Neural progenitor cell (in vitro differentiated cells): ENCODE results near the gene LARGE2. TPM values are rescaled to one million over a fixed set of nuclear protein-coding genes. Genes with fewer than 3 reads are reported as not detected.

ENCODE experiments used
- DNase-seq: peaks from one replicate; pipeline ENCODE4 v3.0.0-alpha.2; 2016; ENCODE audit warnings: low spot score
- H2AFZ ChIP-seq: fragments of 200-600 bp; sonication (generic); replicated peaks from 2 replicates; pipeline ENCODE4 v1.6.1; 2016; ENCODE audit warnings: antibody characterized with exemption
- H3F3A ChIP-seq: fragments of 200-600 bp; sonication (generic); 2 replicates; pipeline ENCODE4 v1.6.1; 2016; ENCODE audit warnings: antibody characterized with exemption, low read depth
- H3K27ac ChIP-seq: fragments of 200-600 bp; sonication (generic); 2 replicates; pipeline ENCODE4 v1.5.1; 2016; ENCODE audit warnings: mild to moderate bottlenecking
- H3K27me3 ChIP-seq: fragments of 200-600 bp; sonication (generic); 2 replicates; pipeline ENCODE4 v1.6.1; 2016; ENCODE audit warnings: mild to moderate bottlenecking, moderate library complexity
- H3K36me3 ChIP-seq: fragments of 200-600 bp; sonication (generic); 2 replicates; pipeline ENCODE4 v1.5.1; 2016
- H3K4me1 ChIP-seq: fragments of 200-600 bp; sonication (generic); 2 replicates; pipeline ENCODE4 v1.6.1; 2016; ENCODE audit warnings: mixed run types
- H3K4me2 ChIP-seq: fragments of 200-600 bp; sonication (generic); 2 replicates; pipeline ENCODE4 v1.6.1; 2016
- H3K4me3 ChIP-seq: fragments of 200-600 bp; sonication (generic); 2 replicates; pipeline ENCODE4 v1.5.1; 2016
- H3K79me2 ChIP-seq: fragments of 200-600 bp; sonication (generic); 2 replicates; pipeline ENCODE4 v1.6.1; 2016; ENCODE audit warnings: low read depth
- H3K9ac ChIP-seq: fragments of 200-600 bp; sonication (generic); 2 replicates; pipeline ENCODE4 v1.6.1; 2016
- H3K9me3 ChIP-seq: fragments of 200-600 bp; sonication (generic); 2 replicates; pipeline ENCODE4 v1.5.1; 2016; ENCODE audit warnings: low read depth
- H4K20me1 ChIP-seq: fragments of 200-600 bp; sonication (generic); 2 replicates; pipeline ENCODE4 v1.6.1; 2016; ENCODE audit warnings: low read depth
- H3K27ac Mint-ChIP-seq: 3 replicates; pipeline ENCODE4 v1.8.0; 2021; ENCODE audit warnings: mixed read lengths
- H3K27me3 Mint-ChIP-seq: 2 replicates; pipeline ENCODE4 v1.8.0; 2022; ENCODE audit warnings: low read depth, mild to moderate bottlenecking, inconsistent platforms, moderate library complexity, mixed read lengths; ENCODE audit not compliant: insufficient read depth
- H3K36me3 Mint-ChIP-seq: 3 replicates; pipeline ENCODE4 v1.8.0; 2021; ENCODE audit warnings: mixed read lengths
- H3K4me1 Mint-ChIP-seq: 3 replicates; pipeline ENCODE4 v1.8.0; 2021; ENCODE audit warnings: mixed read lengths
- H3K4me3 Mint-ChIP-seq: 3 replicates; pipeline ENCODE4 v1.8.0; 2021; ENCODE audit warnings: mild to moderate bottlenecking, moderate library complexity, mixed read lengths
- H3K9me3 Mint-ChIP-seq: 3 replicates; pipeline ENCODE4 v1.8.0; 2020; ENCODE audit warnings: mixed read lengths
- CTCF ChIP-seq: fragments of 200-600 bp; sonication (generic); IDR thresholded peaks from 2 replicates; pipeline ENCODE4 v1.5.1; 2017; ENCODE audit warnings: antibody characterized with exemption, mild to moderate bottlenecking
- EZH2 ChIP-seq: fragments of 200-600 bp; sonication (generic); IDR thresholded peaks from 2 replicates; pipeline ENCODE4 v1.6.1; 2017; ENCODE audit warnings: antibody characterized with exemption, mild to moderate bottlenecking, moderate library complexity
- EZH2phosphoT487 ChIP-seq: fragments of 200-600 bp; sonication (generic); IDR thresholded peaks from 2 replicates; pipeline ENCODE4 v1.6.1; 2017; ENCODE audit warnings: antibody characterized with exemption
- total RNA-seq: library from RNA; depleted of rRNA; stranded (reverse); fragments of >200 nt; gene quantifications from 2 replicates; pipeline ENCODE4 v1.2.3, GENCODE V29; 2015; ENCODE audit warnings: low replicate concordance

LARGE2 gene
- total RNA-seq, 1 donor from 2014 or later: 5.0 TPM

- H3K9me3 Mint-ChIP-seq: no peaks in the 10 kb centered on the region
These were observed 11.6 kb downstream of the LARGE2 start for GRCh38 chr11:45933846-45934579.

GRCh38 chr11:45934580-45935318, 12.3 kb downstream of the LARGE2 start:
- H3K4me1 ChIP-seq: no peaks in the 10 kb centered on the region
- no peak overlapping the region for H3K4me2 ChIP-seq
- peaks cover 10% of the 10 kb centered on the region for H3F3A ChIP-seq
- H3K4me3 Mint-ChIP-seq: no peak overlapping the region
- no peak for TF ChIP-seq EZH2
- TF ChIP-seq EZH2phosphoT487: no peak
- no peak for TF ChIP-seq CTCF
- H4K20me1 ChIP-seq: peaks cover 8% of the 10 kb centered on the region
- H3K27me3 Mint-ChIP-seq: peaks cover 9% of the 10 kb centered on the region
- no peak overlapping the region for H2AFZ ChIP-seq
- no peaks in the 10 kb centered on the region for H3K79me2 ChIP-seq
- H3K4me3 ChIP-seq: no peak overlapping the region
- no peak overlapping the region for H3K27ac ChIP-seq
- no peak overlapping the region for H3K27ac Mint-ChIP-seq
- H3K9me3 ChIP-seq: no peaks in the 10 kb centered on the region
- no peaks in the 10 kb centered on the region for H3K4me1 Mint-ChIP-seq
- no peak for DNase-seq
- peaks cover 8% of the 10 kb centered on the region for H3K36me3 Mint-ChIP-seq
- H3K9ac ChIP-seq: no peak overlapping the region
- no peaks in the 10 kb centered on the region for H3K9me3 Mint-ChIP-seq
- no peaks in the 10 kb centered on the region for H3K36me3 ChIP-seq
- H3K27me3 ChIP-seq: no peaks in the 10 kb centered on the region

More at GRCh38 chr11:45933846-45934579, 11.6 kb downstream of the LARGE2 start:
- Histone ChIP-seq H3K36me3 (no peaks in the 10 kb centered on the region), H3K27ac (no peak overlapping the region), H4K20me1 (peaks cover 6% of the 10 kb centered on the region), H3K4me2 (no peak overlapping the region), H3K9ac (no peak overlapping the region), H3K4me1 (no peaks in the 10 kb centered on the region), H3K79me2 (no peaks in the 10 kb centered on the region), H2AFZ (no peak overlapping the region), H3K4me3 (no peak overlapping the region), H3F3A (peaks cover 10% of the 10 kb centered on the region), H3K9me3 (no peaks in the 10 kb centered on the region), H3K27me3 (no peaks in the 10 kb centered on the region)
- Mint-ChIP-seq H3K36me3 (peaks cover 8% of the 10 kb centered on the region), H3K4me1 (no peaks in the 10 kb centered on the region), H3K4me3 (no peak overlapping the region), H3K27me3 (peaks cover 9% of the 10 kb centered on the region), H3K27ac (no peak overlapping the region)
- TF ChIP-seq EZH2 (no peak), EZH2phosphoT487 (no peak), CTCF (no peak)
- DNase-seq: no peak

- no peaks in the 10 kb centered on the region for H3K4me1 ChIP-seq
- H3K4me2 ChIP-seq: no peak overlapping the region
- H3K4me1 Mint-ChIP-seq: no peaks in the 10 kb centered on the region
- no peaks in the 10 kb centered on the region for H3K9me3 Mint-ChIP-seq
- H3K4me3 ChIP-seq: no peak overlapping the region
- H3K27me3 Mint-ChIP-seq: peaks cover 5% of the 10 kb centered on the region
- H3K36me3 ChIP-seq: no peaks in the 10 kb centered on the region
- H2AFZ ChIP-seq: no peak overlapping the region
- TF ChIP-seq EZH2phosphoT487 (no peak), CTCF (no peak), EZH2 (no peak)
- no peak overlapping the region for H3K4me3 Mint-ChIP-seq
- peaks cover 10% of the 10 kb centered on the region for H3F3A ChIP-seq
- no peak overlapping the region for H3K27ac Mint-ChIP-seq
- H3K27ac ChIP-seq: no peak overlapping the region
- no peak overlapping the region for H3K9ac ChIP-seq
- no peaks in the 10 kb centered on the region for H3K9me3 ChIP-seq
- peaks cover 8% of the 10 kb centered on the region for H3K36me3 Mint-ChIP-seq
- H3K79me2 ChIP-seq: no peaks in the 10 kb centered on the region
- peaks cover 13% of the 10 kb centered on the region for H4K20me1 ChIP-seq
- H3K27me3 ChIP-seq: no peaks in the 10 kb centered on the region
- DNase-seq: no peak
These were observed 13.1 kb downstream of the LARGE2 start for GRCh38 chr11:45935349-45936064.
